GM12892 (cell line): Measurements from ENCODE around the gene APOB.

ENCODE experiments used
- POLR2A ChIP-seq: IDR thresholded peaks from 2 replicates; pipeline ENCODE4 v1.6.1; 2011; ENCODE audit warnings: low read depth, low read length, control low read depth
- POLR2AphosphoS5 ChIP-seq: IDR thresholded peaks from 2 replicates; pipeline ENCODE4 v1.6.1; 2011; ENCODE audit warnings: low read depth, low read length, control low read depth
- TAF1 ChIP-seq: IDR thresholded peaks from 2 replicates; pipeline ENCODE4 v1.6.1; 2011; ENCODE audit warnings: low read depth, mild to moderate bottlenecking, control low read depth, low read length, borderline replicate concordance

- TF ChIP-seq POLR2AphosphoS5 (no peak), POLR2A (no peak), TAF1 (no peak)
These were observed 13.2 kb upstream of the APOB start for GRCh38 chr2:21057097-21057496.
